HEK293 (cell line): ENCODE results near the gene CTSA.

Experiments
- CTCF ChIA-PET: fragments of 350-600 bp; formaldehyde crosslinking; extraction: SDS; loops from one replicate; lab custom pipeline; 2021; ENCODE audit warnings: antibody characterized with exemption; lab: Yijun Ruan, JAX
- POLR2A ChIA-PET: fragments of 300-600 bp; formaldehyde crosslinking; extraction: SDS; loops from one replicate; lab custom pipeline; 2020; ENCODE audit warnings: antibody characterized with exemption, inconsistent platforms; lab: Yijun Ruan, JAX
- H3K27ac ChIP-seq: fragments of 200-500 bp; sonication (Bioruptor generic); 2 replicates; pipeline ENCODE4 v1.5.1; 2014; ENCODE audit warnings: low read depth, low read length, control low read depth, inconsistent platforms; ENCODE audit errors: extremely low read depth
- H3K36me3 ChIP-seq, 2 experiments: fragments of 200-500 bp in 1 of 2; sonication (Bioruptor generic) in 1 of 2; 1 replicate in 1 of 2; 2 replicates in 1 of 2; pipeline ENCODE4 v1.5.1; 2014 to 2017; ENCODE audit warnings: inconsistent platforms in 2 of 2, low read length in 2 of 2; ENCODE audit not compliant: control insufficient read depth in 2 of 2, insufficient read depth in 1 of 2
- H3K4me1 ChIP-seq: fragments of 200-500 bp; sonication (Bioruptor generic); 2 replicates; pipeline ENCODE4 v1.5.1; 2014; ENCODE audit warnings: mild to moderate bottlenecking, low read length, inconsistent platforms; ENCODE audit not compliant: control insufficient read depth, insufficient read depth
- H3K4me3 ChIP-seq: 2 replicates; pipeline ENCODE4 v1.5.1; 2011; ENCODE audit warnings: low read depth, mild to moderate bottlenecking, control low read depth, low read length, moderate library complexity
- H3K9me3 ChIP-seq: fragments of 200-500 bp; sonication (Bioruptor generic); 2 replicates; pipeline ENCODE4 v1.5.1; 2014; ENCODE audit warnings: low read depth, low read length, inconsistent platforms; ENCODE audit not compliant: control insufficient read depth, insufficient read depth
- ELK4 ChIP-seq: IDR thresholded peaks from 2 replicates; pipeline ENCODE4 v1.6.1; 2011; ENCODE audit warnings: mild to moderate bottlenecking, low read depth, low read length, borderline replicate concordance
- GLI4 ChIP-seq: fragments of 450-650 bp; formaldehyde crosslinking; IDR thresholded peaks from 2 replicates; pipeline ENCODE4 v1.5.1; 2016; ENCODE audit warnings: missing biosample characterization, missing genetic modification characterization
- KLF7 ChIP-seq: fragments of 450-650 bp; formaldehyde crosslinking; IDR thresholded peaks from 2 replicates; pipeline ENCODE4 v1.5.1; 2016; ENCODE audit warnings: missing biosample characterization, missing genetic modification characterization, borderline replicate concordance
- KLF8 ChIP-seq: fragments of 450-650 bp; formaldehyde crosslinking; IDR thresholded peaks from 2 replicates; pipeline ENCODE4 v1.5.1; 2016; ENCODE audit warnings: missing biosample characterization, missing genetic modification characterization
- PRDM4 ChIP-seq: fragments of 450-650 bp; formaldehyde crosslinking; IDR thresholded peaks from 2 replicates; pipeline ENCODE4 v1.5.1; 2017; ENCODE audit warnings: missing biosample characterization, missing genetic modification characterization
- REST ChIP-seq: fragments of 450-650 bp; formaldehyde crosslinking; IDR thresholded peaks from 2 replicates; pipeline ENCODE4 v1.5.1; 2016; ENCODE audit warnings: missing biosample characterization, missing genetic modification characterization
- ZBTB49 ChIP-seq: fragments of 450-650 bp; formaldehyde crosslinking; IDR thresholded peaks from 2 replicates; pipeline ENCODE4 v1.5.1; 2016; ENCODE audit warnings: missing biosample characterization, missing genetic modification characterization, low read depth
- ZFP37 ChIP-seq: fragments of 450-650 bp; formaldehyde crosslinking; IDR thresholded peaks from 2 replicates; pipeline ENCODE4 v1.5.1; 2016; ENCODE audit warnings: missing biosample characterization, missing genetic modification characterization
- ZNF292 ChIP-seq: fragments of 450-650 bp; formaldehyde crosslinking; IDR thresholded peaks from 2 replicates; pipeline ENCODE4 v1.5.1; 2016; ENCODE audit warnings: low read depth, missing biosample characterization, missing genetic modification characterization, borderline replicate concordance
- ZNF341 ChIP-seq: fragments of 450-650 bp; formaldehyde crosslinking; IDR thresholded peaks from 2 replicates; pipeline ENCODE4; 2016; ENCODE audit warnings: low read depth, missing biosample characterization, missing genetic modification characterization
- ZNF488 ChIP-seq: fragments of 450-650 bp; formaldehyde crosslinking; IDR thresholded peaks from 2 replicates; pipeline ENCODE4 v1.5.1; 2016; ENCODE audit warnings: missing biosample characterization, missing genetic modification characterization
- ZSCAN23 ChIP-seq: fragments of 450-650 bp; formaldehyde crosslinking; IDR thresholded peaks from 2 replicates; pipeline ENCODE4 v1.5.1; 2016; ENCODE audit warnings: missing biosample characterization, missing genetic modification characterization

The CTSA gene

GRCh38 chr20:45892828-45893500 lies 1.8 kb downstream of the CTSA start:
- peaks cover 0 to 41% of the 10 kb centered on the region in 2 experiments; a peak in 2 of 3 replicates for H3K36me3 ChIP-seq
- POLR2A ChIA-PET = interaction anchor here (0.7 kb wide), 1 partner anchor 13 kb away, joined by 3 read pairs; no protein-coding TSS in a partner anchor
- H3K4me3 ChIP-seq = no peak overlapping the region

More at GRCh38 chr20:45892828-45893500, 1.8 kb downstream of the CTSA start:
- no peaks in the 10 kb centered on the region for H3K9me3 ChIP-seq
- H3K27ac ChIP-seq = no peak overlapping the region
- CTCF ChIA-PET = interaction anchor here (0.8 to 1.6 kb wide), 2 partner anchors 15 to 41 kb away, joined by 3 to 4 read pairs; no protein-coding TSS in a partner anchor
- H3K4me1 ChIP-seq = peaks cover 3% of the 10 kb centered on the region; the same call in 1 of the 2 replicates
- TF ChIP-seq REST (tag by site-specific recombination) = no peak
- no peak for TF ChIP-seq GLI4 (tag by site-specific recombination)
- no peak for TF ChIP-seq ZSCAN23 (tag by site-specific recombination)
- no peak for TF ChIP-seq KLF8 (tag by site-specific recombination)
- no peak for TF ChIP-seq ZNF488 (tag by site-specific recombination)
- no peak for TF ChIP-seq ZNF292 (tag by site-specific recombination)
- no peak for TF ChIP-seq ZFP37 (tag by site-specific recombination)
- no peak for TF ChIP-seq KLF7 (tag by site-specific recombination)
- TF ChIP-seq PRDM4 (tag by site-specific recombination) = no peak
- no peak for TF ChIP-seq ZNF341 (tag by site-specific recombination)
- no peak for TF ChIP-seq ZBTB49 (tag by site-specific recombination)
- no peak for TF ChIP-seq ELK4
